Measurements from ENCODE around the gene PCIF1.
"Not testable (repeated sequence)": the region's sequence is repeated elsewhere in the genome, so short reads cannot be mapped to it uniquely, and the experiment has no call there.

PCIF1 gene

GRCh38 chr20:45897289-45897688, 37.2 kb upstream of the PCIF1 start:
- TF ChIP-seq CTCF (IDR thresholded peaks at IDR 0.05; ENCODE audit: low read depth, low read length, missing control alignments): no peak
- H3K4me3 ChIP-seq (replicated peaks; ENCODE audit: low read depth, low read length): no peak overlapping the region
- no peak for DNase-seq (ENCODE audit: extremely low read depth, low read depth)

DNA sequence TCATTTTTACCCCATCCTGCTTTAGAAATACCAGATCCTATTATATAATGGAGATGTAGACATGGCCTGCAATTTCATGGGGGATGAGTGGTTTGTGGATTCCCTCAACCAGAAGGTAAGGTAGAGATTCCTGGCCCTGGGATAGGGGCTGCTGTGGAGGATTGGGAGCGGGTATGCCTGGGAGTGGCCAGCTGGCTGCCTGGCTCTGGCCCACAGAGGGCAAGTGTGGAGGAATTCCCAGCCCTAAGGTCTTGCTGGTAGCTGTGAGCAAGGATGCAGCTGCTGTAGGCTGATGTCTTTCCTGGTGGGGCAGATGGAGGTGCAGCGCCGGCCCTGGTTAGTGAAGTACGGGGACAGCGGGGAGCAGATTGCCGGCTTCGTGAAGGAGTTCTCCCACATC, 36.8 kb upstream of the PCIF1 start:
- DNase-seq (ENCODE audit: extremely low read depth, low read depth): no peak
- H3K4me3 ChIP-seq (replicated peaks; ENCODE audit: low read depth, low read length): no peak overlapping the region
- TF ChIP-seq CTCF (IDR thresholded peaks at IDR 0.05; ENCODE audit: low read depth, low read length, missing control alignments): no peak

DNA sequence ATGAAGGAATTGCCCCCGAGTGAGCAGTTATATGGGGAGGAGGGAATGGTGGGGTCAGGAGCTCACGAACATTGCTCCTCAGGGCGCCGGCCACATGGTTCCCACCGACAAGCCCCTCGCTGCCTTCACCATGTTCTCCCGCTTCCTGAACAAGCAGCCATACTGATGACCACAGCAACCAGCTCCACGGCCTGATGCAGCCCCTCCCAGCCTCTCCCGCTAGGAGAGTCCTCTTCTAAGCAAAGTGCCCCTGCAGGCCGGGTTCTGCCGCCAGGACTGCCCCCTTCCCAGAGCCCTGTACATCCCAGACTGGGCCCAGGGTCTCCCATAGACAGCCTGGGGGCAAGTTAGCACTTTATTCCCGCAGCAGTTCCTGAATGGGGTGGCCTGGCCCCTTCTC, 36.2 kb upstream of the PCIF1 start:
- no peak for DNase-seq (ENCODE audit: extremely low read depth, low read depth)
- no peak overlapping the region for H3K4me3 ChIP-seq (replicated peaks; ENCODE audit: low read depth, low read length)
- no peak for TF ChIP-seq CTCF (IDR thresholded peaks at IDR 0.05; ENCODE audit: low read depth, low read length, missing control alignments)

- no peak for DNase-seq (ENCODE audit: extremely low read depth, low read depth)
- no peak overlapping the region for H3K4me3 ChIP-seq (replicated peaks; ENCODE audit: low read depth, low read length)
- TF ChIP-seq CTCF (IDR thresholded peaks at IDR 0.05; ENCODE audit: low read depth, low read length, missing control alignments): no peak
Observed at GRCh38 chr20:45899046-45899835, 35.2 kb upstream of the PCIF1 start.

- H3K4me3 ChIP-seq (replicated peaks; ENCODE audit: low read depth, low read length); DNase-seq (ENCODE audit: extremely low read depth, low read depth): not testable (repeated sequence)
Observed at GRCh38 chr20:45901332-45901731, 33.2 kb upstream of the PCIF1 start.

DNA sequence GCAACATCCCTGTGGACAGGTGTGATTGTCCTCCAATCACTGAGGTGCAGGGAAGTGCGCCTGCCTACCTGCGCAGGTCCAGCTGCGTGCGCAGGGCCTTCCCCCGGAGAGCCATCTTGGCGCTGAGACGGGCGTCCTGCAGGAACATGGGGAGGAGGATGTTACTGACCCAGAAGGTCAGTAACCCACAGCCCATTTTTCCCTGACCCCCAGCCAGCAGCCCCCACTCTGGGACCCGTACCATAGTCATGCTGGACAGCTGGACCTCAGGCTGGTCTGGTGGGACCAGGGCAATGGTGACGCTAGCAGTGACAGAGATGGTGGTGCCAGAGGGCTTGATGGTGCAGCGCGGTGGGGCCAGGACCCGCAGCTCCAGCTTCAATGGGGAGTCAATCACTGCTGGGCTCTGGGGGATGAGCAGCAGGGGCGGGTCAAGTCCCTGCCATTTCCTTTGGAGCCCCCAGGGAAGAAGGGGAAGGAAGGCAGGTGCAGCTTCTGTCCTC, 32.2 kb upstream of the PCIF1 start:
- no peak for TF ChIP-seq CTCF (IDR thresholded peaks at IDR 0.05; ENCODE audit: low read depth, low read length, missing control alignments)
- H3K4me3 ChIP-seq (replicated peaks; ENCODE audit: low read depth, low read length): no peak overlapping the region
- no peak for DNase-seq (ENCODE audit: extremely low read depth, low read depth)

- TF ChIP-seq CTCF (IDR thresholded peaks at IDR 0.05; ENCODE audit: low read depth, low read length, missing control alignments): no peak
- DNase-seq (ENCODE audit: extremely low read depth, low read depth): no peak
- H3K4me3 ChIP-seq (replicated peaks; ENCODE audit: low read depth, low read length): no peak overlapping the region
Observed at GRCh38 chr20:45904583-45905504, 29.6 kb upstream of the PCIF1 start.
